Measurements from ENCODE around the gene LCN12. TPM values are rescaled to one million over a fixed set of nuclear protein-coding genes. Genes with fewer than 3 reads are reported as not detected.

The LCN12 gene
- polyA plus RNA-seq, 3 donors: 0.29 TPM; not detected in 2

DNA sequence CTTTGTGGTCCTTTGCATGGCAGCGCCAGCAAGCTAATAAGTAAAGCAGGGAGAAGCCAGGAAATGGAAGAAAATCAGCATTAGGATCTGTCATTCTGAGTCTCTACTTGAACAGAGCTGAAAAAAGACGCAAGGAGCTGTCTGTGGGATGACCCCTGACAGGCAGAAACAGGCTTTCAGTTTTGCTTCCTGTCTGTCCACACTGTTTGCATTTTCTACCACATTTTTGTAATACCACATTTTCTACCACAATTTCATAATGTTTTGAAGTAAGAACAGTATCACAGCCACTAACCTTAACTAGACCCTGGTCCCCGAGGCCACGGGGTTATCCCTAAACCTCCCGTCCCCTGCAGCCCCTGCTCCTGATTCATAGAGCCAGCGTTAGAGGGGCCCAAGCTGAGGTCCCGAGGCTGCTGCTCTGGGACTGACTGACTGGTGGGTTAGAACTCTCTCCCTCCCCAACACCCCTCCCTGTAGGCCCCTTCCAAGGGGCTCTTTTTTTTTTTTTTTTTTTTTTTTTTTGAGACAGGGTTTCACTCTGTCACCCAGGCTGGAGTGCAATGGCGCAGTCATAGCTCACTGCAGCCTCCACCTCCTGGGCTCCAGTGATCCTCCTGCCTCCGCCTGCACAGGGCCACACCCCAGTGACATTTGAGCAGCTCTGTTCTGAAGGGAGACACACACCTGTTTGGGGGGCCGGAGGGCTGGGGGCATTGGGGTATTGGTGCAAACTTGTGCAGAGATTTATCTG lies 48.3 kb downstream of the LCN12 start:
- H3K27ac ChIP-seq (ENCODE audit: low read depth in 1 of 2, low read length in 2 of 2): peak overlapping the region; percentile 62 to 83

More for the DNA sequence above, 48.3 kb downstream of the LCN12 start:
- peaks cover 19 to 33% (median 26%) of the 10 kb centered on the region in 3 donors for H3K27me3 Mint-ChIP-seq (ENCODE audit: low read depth in 3 of 3)
- Histone ChIP-seq H3K79me2 (ENCODE audit: insufficient read depth, low read length) (no peaks in the 10 kb centered on the region), H3K27me3 (ENCODE audit: control insufficient read depth in 2 of 2, insufficient read depth in 2 of 2, low read length in 2 of 2) (peaks cover 0 to 27% of the 10 kb centered on the region in 2 donors), H4K20me1 (ENCODE audit: insufficient read depth, low read length) (peaks cover 6% of the 10 kb centered on the region), H3K4me1 (ENCODE audit: control insufficient read depth in 1 of 2, insufficient read depth in 2 of 2, low read length in 2 of 2) (peaks cover 64 to 69% of the 10 kb centered on the region in 2 donors), H3K36me3 (replicated peaks in 1 of 2; ENCODE audit: control insufficient read depth in 1 of 2, insufficient read depth in 2 of 2, low read length in 2 of 2) (no peaks in the 10 kb centered on the region), H3K9me3 (replicated peaks in 1 of 2; ENCODE audit: control insufficient read depth in 1 of 2, insufficient read depth in 1 of 2, low read length in 2 of 2) (peaks cover 0 to 9% of the 10 kb centered on the region in 2 donors), H3K9ac (ENCODE audit: insufficient read depth, low read length, poor library complexity, severe bottlenecking) (no peak overlapping the region), H2AFZ (ENCODE audit: insufficient read depth, low read depth, low read length, poor library complexity, severe bottlenecking) (peak overlapping the region; percentile 63), H3K4me3 (replicated peaks in 1 of 3; ENCODE audit: low read depth in 2 of 3, low read length in 3 of 3) (peak overlapping the region in 1 of 3 experiments; percentile 59), H3K4me2 (replicated peaks; ENCODE audit: extremely low read depth, low read length, poor library complexity, severe bottlenecking) (peak overlapping the region; percentile 70)
- DNase-seq: peak; percentile 56 to 74 (median 58)
- TF ChIP-seq CTCF (IDR thresholded peaks at IDR 0.05): no peak
- peak overlapping the region; percentile 70 to 83 for H3K4me3 Mint-ChIP-seq
- H3K9me3 Mint-ChIP-seq: peaks cover 3 to 10% (median 7%) of the 10 kb centered on the region in 7 donors
- intact Hi-C loops (cut with micrococcal nuclease): no loop called here
- WGBS (ENCODE audit: insufficient coverage): 17% methylated on average over 6 of the region's 10 CpGs
- H3K27ac Mint-ChIP-seq: peak overlapping the region; percentile 90 to 97 (median 95)
- peaks cover 0 to 2% of the 10 kb centered on the region in 2 donors for H3K36me3 Mint-ChIP-seq
- peaks cover 57% of the 10 kb centered on the region for H3K4me1 Mint-ChIP-seq
